ENCODE data around the gene RABGEF1.
"Not testable (repeated sequence)": the region's sequence is repeated elsewhere in the genome, so short reads cannot be mapped to it uniquely, and the experiment has no call there.

RABGEF1 gene

DNA sequence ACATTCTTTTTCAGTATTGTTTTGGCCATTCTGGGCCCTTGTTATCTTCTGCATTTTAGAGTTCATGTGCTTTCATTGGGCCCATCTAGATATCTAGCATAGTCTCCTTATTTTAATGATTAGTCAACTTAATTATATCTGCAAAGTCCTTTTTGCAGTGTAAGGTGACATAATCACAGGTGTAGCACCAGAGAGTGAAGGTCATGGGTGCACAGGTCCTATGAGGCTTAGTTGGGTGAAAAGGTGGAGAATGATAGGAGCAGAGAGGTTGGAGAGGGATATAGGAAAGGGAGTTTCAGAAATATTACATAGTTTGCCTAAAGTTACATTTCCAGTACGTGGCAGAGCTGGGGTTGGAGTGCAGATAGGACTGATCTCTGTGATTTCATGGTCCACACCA, 24.4 kb downstream of the RABGEF1 start:
- Histone ChIP-seq H3K4me1 (ENCODE audit: insufficient read depth, low read length, poor library complexity, severe bottlenecking) (peaks cover 23% of the 10 kb centered on the region), H4K20me1 (ENCODE audit: insufficient read depth, low read length, poor library complexity, severe bottlenecking) (peaks cover 19% of the 10 kb centered on the region), H3K79me2 (ENCODE audit: insufficient read depth, low read length) (peaks cover 38% of the 10 kb centered on the region; the same call in 1 of the 2 replicates)
- not testable (repeated sequence) for H3K36me3 ChIP-seq (ENCODE audit: insufficient read depth, low read length); H3F3A ChIP-seq (ENCODE audit: low read depth); H3K4me2 ChIP-seq (ENCODE audit: low read depth, low read length, poor library complexity, severe bottlenecking); H3K9ac ChIP-seq (ENCODE audit: low read depth, low read length, poor library complexity, severe bottlenecking); H3K9me2 ChIP-seq (replicated peaks; ENCODE audit: low read depth, low read length); H3K4me3 ChIP-seq (ENCODE audit: low read length, poor library complexity, severe bottlenecking); H2AFZ ChIP-seq (ENCODE audit: low read length); H3K27me3 ChIP-seq (ENCODE audit: insufficient read depth, low read length, poor library complexity, severe bottlenecking); H3K9me3 ChIP-seq (ENCODE audit: insufficient read depth, low read depth, low read length)

GRCh38 chr7:66765322-66766025, 24.9 kb downstream of the RABGEF1 start:
- H3F3A ChIP-seq (ENCODE audit: low read depth); H3K27me3 ChIP-seq (ENCODE audit: insufficient read depth, low read length, poor library complexity, severe bottlenecking); H3K9ac ChIP-seq (ENCODE audit: low read depth, low read length, poor library complexity, severe bottlenecking); H2AFZ ChIP-seq (ENCODE audit: low read length); H3K4me3 ChIP-seq (ENCODE audit: low read length, poor library complexity, severe bottlenecking); H3K36me3 ChIP-seq (ENCODE audit: insufficient read depth, low read length); H3K9me2 ChIP-seq (replicated peaks; ENCODE audit: low read depth, low read length); H3K4me2 ChIP-seq (ENCODE audit: low read depth, low read length, poor library complexity, severe bottlenecking); H3K9me3 ChIP-seq (ENCODE audit: insufficient read depth, low read depth, low read length): not testable (repeated sequence)
- H4K20me1 ChIP-seq (ENCODE audit: insufficient read depth, low read length, poor library complexity, severe bottlenecking), result peaks cover 21% of the 10 kb centered on the region
- peaks cover 42% of the 10 kb centered on the region; the same call in 1 of the 2 replicates for H3K79me2 ChIP-seq (ENCODE audit: insufficient read depth, low read length)
- H3K4me1 ChIP-seq (ENCODE audit: insufficient read depth, low read length, poor library complexity, severe bottlenecking), result peaks cover 26% of the 10 kb centered on the region

DNA sequence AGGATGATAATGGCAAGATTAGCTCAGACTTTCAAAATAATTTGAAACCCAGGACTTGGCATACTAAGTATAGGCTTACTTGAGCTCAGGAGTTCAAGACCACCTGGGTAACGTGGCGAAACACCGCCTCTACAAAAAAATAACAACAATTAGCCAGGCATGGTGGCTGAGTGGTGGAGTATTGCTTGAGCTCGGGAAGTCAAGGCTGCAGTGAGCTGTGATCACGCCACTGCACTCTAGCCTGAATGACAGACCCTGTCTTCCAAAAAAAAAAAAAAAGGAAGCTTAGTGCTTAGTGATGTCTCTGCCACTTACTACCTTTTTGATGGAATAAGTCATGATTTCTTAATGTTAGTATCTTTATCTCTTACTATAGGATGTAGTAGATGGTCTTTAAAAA, 25.5 kb downstream of the RABGEF1 start:
- no peak overlapping the region for H2AFZ ChIP-seq (ENCODE audit: low read length)
- H4K20me1 ChIP-seq (ENCODE audit: insufficient read depth, low read length, poor library complexity, severe bottlenecking), result peaks cover 19% of the 10 kb centered on the region
- H3K36me3 ChIP-seq (ENCODE audit: insufficient read depth, low read length), result no peaks in the 10 kb centered on the region
- peaks cover 26% of the 10 kb centered on the region for H3K4me1 ChIP-seq (ENCODE audit: insufficient read depth, low read length, poor library complexity, severe bottlenecking)
- no peaks in the 10 kb centered on the region for H3K27me3 ChIP-seq (ENCODE audit: insufficient read depth, low read length, poor library complexity, severe bottlenecking)
- peaks cover 47% of the 10 kb centered on the region; the same call in 1 of the 2 replicates for H3K79me2 ChIP-seq (ENCODE audit: insufficient read depth, low read length)
- no peaks in the 10 kb centered on the region for H3K9me2 ChIP-seq (replicated peaks; ENCODE audit: low read depth, low read length)
- no peak overlapping the region for H3K4me3 ChIP-seq (ENCODE audit: low read length, poor library complexity, severe bottlenecking)
- H3K9me3 ChIP-seq (ENCODE audit: insufficient read depth, low read depth, low read length), result 0 out of 2 replicates have a peak, but pooled peaks cover 4% of the 10 kb centered on the region
- no peaks in the 10 kb centered on the region for H3F3A ChIP-seq (ENCODE audit: low read depth)
- TF ChIP-seq CTCF (conservative IDR thresholded peaks at IDR 0.05; ENCODE audit: low read length), result no peak
- TF ChIP-seq EZH2phosphoT487 (IDR thresholded peaks at IDR 0.05; ENCODE audit: borderline replicate concordance), result no peak
- H3K4me2 ChIP-seq (ENCODE audit: low read depth, low read length, poor library complexity, severe bottlenecking), result no peak overlapping the region
- no peak overlapping the region for H3K9ac ChIP-seq (ENCODE audit: low read depth, low read length, poor library complexity, severe bottlenecking)

DNA sequence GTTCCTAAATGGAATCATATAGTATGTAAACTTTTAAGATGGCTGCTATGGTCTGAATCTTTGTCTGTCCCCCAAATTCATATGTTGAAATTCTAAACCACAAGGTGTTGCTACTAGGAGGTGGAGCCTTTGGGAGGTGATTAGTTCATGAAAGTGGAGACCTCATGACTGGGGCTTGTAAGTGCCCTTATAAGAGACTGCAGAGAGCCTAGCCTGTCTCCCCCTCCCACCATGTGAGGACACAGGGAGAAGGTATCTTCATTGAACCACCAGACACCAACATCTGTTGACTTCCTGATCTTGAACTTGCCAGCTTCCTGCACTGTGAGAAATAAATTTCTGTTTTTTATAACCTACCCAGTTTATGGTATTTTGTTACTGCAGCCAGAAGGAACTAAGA, 27.0 kb downstream of the RABGEF1 start:
- not testable (repeated sequence) for H3K27me3 ChIP-seq (ENCODE audit: insufficient read depth, low read length, poor library complexity, severe bottlenecking); H3K9me2 ChIP-seq (replicated peaks; ENCODE audit: low read depth, low read length); H3K36me3 ChIP-seq (ENCODE audit: insufficient read depth, low read length); H3K4me3 ChIP-seq (ENCODE audit: low read length, poor library complexity, severe bottlenecking); H2AFZ ChIP-seq (ENCODE audit: low read length); H3K9me3 ChIP-seq (ENCODE audit: insufficient read depth, low read depth, low read length); H3F3A ChIP-seq (ENCODE audit: low read depth)
- H3K4me1 ChIP-seq (ENCODE audit: insufficient read depth, low read length, poor library complexity, severe bottlenecking), result peaks cover 26% of the 10 kb centered on the region
- H3K79me2 ChIP-seq (ENCODE audit: insufficient read depth, low read length), result peaks cover 58% of the 10 kb centered on the region; the same call in 1 of the 2 replicates
- H4K20me1 ChIP-seq (ENCODE audit: insufficient read depth, low read length, poor library complexity, severe bottlenecking), result peaks cover 24% of the 10 kb centered on the region
- peak overlapping the region; percentile 8 for H3K9ac ChIP-seq (ENCODE audit: low read depth, low read length, poor library complexity, severe bottlenecking)
- H3K4me2 ChIP-seq (ENCODE audit: low read depth, low read length, poor library complexity, severe bottlenecking), result peak overlapping the region; percentile 35

Measured in Loucy (cell line).